Endothelial cell of umbilical vein (primary cell): ENCODE results near the gene C10orf67. TPM values are rescaled to one million over a fixed set of nuclear protein-coding genes. Genes with fewer than 3 reads are reported as not detected.

Experiments
- BruUV-seq: library from RNA; stranded (reverse); fragments of 400-500 nt; replicated peaks from 2 replicates; lab custom pipeline; 2021; lab: Mats Ljungman, UMichigan
- CTCF ChIA-PET: fragments of 300-600, 350-600 bp; sonication (Branson Sonifier 250); formaldehyde crosslinking; loops from one replicate; lab custom pipeline; 2021; ENCODE audit warnings: antibody characterized with exemption, inconsistent platforms; lab: Charles Lee
- POLR2A ChIA-PET: fragments of 300-600, 350-600 bp; sonication (Branson Sonifier 250); formaldehyde crosslinking; loops from one replicate; lab custom pipeline; 2021; ENCODE audit warnings: antibody characterized with exemption, inconsistent platforms; lab: Charles Lee
- DNase-seq: peaks from one replicate; pipeline ENCODE4 v3.0.0-alpha.2; 2011; ENCODE audit warnings: low read depth, low spot score
- FAIRE-seq: peaks from 2 replicates; lab custom pipeline; 2011; peaks lifted over from hg19 to GRCh38; lab: Jason Lieb, UNC
- H2AFZ ChIP-seq: 2 replicates; pipeline ENCODE4 v1.6.0; 2012; ENCODE audit warnings: low read depth, low read length, control low read depth, inconsistent platforms
- H3K27ac ChIP-seq: 2 replicates; pipeline ENCODE4 v1.5.1; 2011; ENCODE audit warnings: low read depth, mild to moderate bottlenecking, control low read depth, low read length, moderate library complexity; ENCODE audit not compliant: insufficient read depth
- H3K27me3 ChIP-seq, 2 experiments: 2 replicates each; pipeline versions ENCODE4 v1.6.0 to v1.6.1; 2011; ENCODE audit warnings: low read length in 2 of 2, mixed read lengths in 1 of 2; ENCODE audit not compliant: control insufficient read depth in 2 of 2, insufficient read depth in 2 of 2
- H3K36me3 ChIP-seq, 2 experiments: 2 replicates in 1 of 2; 3 replicates in 1 of 2; pipeline ENCODE4 v1.5.1; 2011; ENCODE audit warnings: low read length in 2 of 2, mild to moderate bottlenecking in 1 of 2, moderate library complexity in 1 of 2; ENCODE audit not compliant: control insufficient read depth in 2 of 2, insufficient read depth in 2 of 2; ENCODE audit errors: extremely low read depth in 1 of 2
- H3K4me1 ChIP-seq: 3 replicates; pipeline ENCODE4 v1.5.1; 2011; ENCODE audit warnings: mild to moderate bottlenecking, low read length; ENCODE audit not compliant: control insufficient read depth, insufficient read depth; ENCODE audit errors: extremely low read depth
- H3K4me2 ChIP-seq: 2 replicates; pipeline ENCODE4 v1.6.1; 2011; ENCODE audit warnings: low read length, control low read depth, mixed read lengths; ENCODE audit not compliant: insufficient read depth
- H3K4me3 ChIP-seq, 3 experiments: fragments of 200-600 bp in 1 of 3; sonication (generic), shearing (Covaris generic) in 1 of 3; replicated peaks in 1 of 3; 2 replicates each; pipeline ENCODE4 v1.5.1; 2011 to 2016; ENCODE audit warnings: control low read depth in 3 of 3, low read length in 3 of 3, mild to moderate bottlenecking in 2 of 3, inconsistent platforms in 1 of 3, low read depth in 1 of 3, moderate library complexity in 1 of 3; ENCODE audit not compliant: insufficient read depth in 1 of 3
- H3K79me2 ChIP-seq: 2 replicates; pipeline ENCODE4 v1.6.0; 2012; ENCODE audit warnings: low read length, inconsistent platforms; ENCODE audit not compliant: control insufficient read depth, insufficient read depth
- H3K9ac ChIP-seq: replicated peaks from 2 replicates; pipeline ENCODE3; 2011; ENCODE audit warnings: low read length, control low read depth; ENCODE audit not compliant: insufficient read depth; ENCODE audit errors: extremely low read depth
- H3K9me1 ChIP-seq: replicated peaks from 3 replicates; pipeline ENCODE4 v1.6.0; 2011; ENCODE audit warnings: mild to moderate bottlenecking, low read length; ENCODE audit not compliant: control insufficient read depth, insufficient read depth; ENCODE audit errors: extremely low read depth
- H3K9me3 ChIP-seq: replicated peaks from 2 replicates; pipeline ENCODE4 v1.5.1; 2012; ENCODE audit warnings: low read length, inconsistent platforms; ENCODE audit not compliant: control insufficient read depth, insufficient read depth
- H4K20me1 ChIP-seq: replicated peaks from 2 replicates; pipeline ENCODE3; 2011; ENCODE audit warnings: mild to moderate bottlenecking, low read length; ENCODE audit not compliant: control insufficient read depth, insufficient read depth; ENCODE audit errors: extremely low read depth
- CTCF ChIP-seq, 2 donors: IDR thresholded peaks; 1 replicate in 1 of 2; 2 replicates in 1 of 2; pipeline ENCODE4 v1.5.1; 2011; ENCODE audit warnings: low read length in 2 of 2, mild to moderate bottlenecking in 2 of 2, moderate library complexity in 2 of 2, control low read depth in 1 of 2, inconsistent platforms in 1 of 2, low read depth in 1 of 2; ENCODE audit not compliant: insufficient read depth in 1 of 2; ENCODE audit errors: extremely low read depth in 1 of 2
- EZH2 ChIP-seq: IDR thresholded peaks from 2 replicates; pipeline ENCODE4 v1.6.1; 2012; ENCODE audit warnings: borderline replicate concordance, low read depth, mild to moderate bottlenecking, moderate library complexity, low read length, inconsistent platforms; ENCODE audit not compliant: severe bottlenecking
- FOS ChIP-seq: IDR thresholded peaks from 2 replicates; pipeline ENCODE4 v1.6.1; 2011; ENCODE audit warnings: mild to moderate bottlenecking, low read length, moderate library complexity, borderline replicate concordance; ENCODE audit not compliant: insufficient read depth
- GATA2 ChIP-seq: IDR thresholded peaks from 2 replicates; pipeline ENCODE4 v1.7.0; 2011; ENCODE audit warnings: low read depth, mild to moderate bottlenecking, moderate library complexity, mixed read lengths, low read length; ENCODE audit not compliant: insufficient read length, insufficient read depth
- JUN ChIP-seq: IDR thresholded peaks from 2 replicates; pipeline ENCODE4 v1.6.1; 2011; ENCODE audit warnings: borderline replicate concordance, low read depth; ENCODE audit not compliant: insufficient read length, insufficient read depth
- MYC ChIP-seq: IDR thresholded peaks from one replicate; pipeline ENCODE4 v1.6.1; 2011; ENCODE audit warnings: mild to moderate bottlenecking, low read depth, low read length
- POLR2A ChIP-seq: IDR thresholded peaks from 2 replicates; pipeline ENCODE4 v1.6.1; 2012; ENCODE audit warnings: low read depth, mild to moderate bottlenecking, control low read depth, low read length
- POLR2AphosphoS5 ChIP-seq: IDR thresholded peaks from 2 replicates; pipeline ENCODE4 v1.6.1; 2012; ENCODE audit warnings: low read depth, mild to moderate bottlenecking, control low read depth, low read length, moderate library complexity; ENCODE audit not compliant: insufficient read depth
- dilution Hi-C: fragments of 300-500 bp; cut with MboI; formaldehyde crosslinking; loops from one replicate; pipeline ENCODE4 v1.15.0; 2019; ENCODE audit warnings: low sequenced_read_pairs; ENCODE audit not compliant: extremely low pct_ligation_motif_present
- intact Hi-C: fragments of 100-400 bp; cut with micrococcal nuclease; formaldehyde crosslinking; loops from one replicate; pipeline ENCODE4 v1.10.0; 2022
- polyA plus RNA-seq, 4 experiments: library from polyadenylated mRNA; depleted of rRNA in 3 of 4; stranded (reverse) in 3 of 4; unstranded in 1 of 4; fragments of >200 nt; gene quantifications; 2 replicates each; pipeline versions ENCODE4 v1.2.1 to v1.2.3, GENCODE V29; 2011 to 2012; ENCODE audit warnings: missing spikeins in 1 of 4
- total RNA-seq: library from RNA; stranded (reverse); gene quantifications from 2 replicates; pipeline ENCODE4 v1.2.3, GENCODE V29; 2021
- TF ChIP-seq, protein P1 (sequence below): IDR thresholded peaks from 2 replicates; pipeline ENCODE4 v1.6.1; 2011; ENCODE audit not compliant: insufficient read depth, insufficient read length

The C10orf67 gene
- total and polyA plus RNA-seq, 2 donors (not counting 3 experiments of a cell fraction or from before 2014, with no cell fraction given): not detected

- Histone ChIP-seq H3K4me3 (no peak overlapping the region), H4K20me1 (no peaks in the 10 kb centered on the region), H3K27ac (no peak overlapping the region), H3K9me1 (no peaks in the 10 kb centered on the region), H3K27me3 (no peaks in the 10 kb centered on the region), H3K36me3 (no peaks in the 10 kb centered on the region), H3K9ac (no peak overlapping the region), H3K4me1 (no peaks in the 10 kb centered on the region), H2AFZ (no peak overlapping the region), H3K4me2 (no peak overlapping the region), H3K9me3 (no peaks in the 10 kb centered on the region), H3K79me2 (no peaks in the 10 kb centered on the region)
- DNase-seq (no peak), FAIRE-seq (no peak)
- CTCF ChIA-PET: no interaction called here
- intact Hi-C loops (no loop called here), dilution Hi-C loops (no loop called here)
- no TSS peak for BruUV-seq
- TF ChIP-seq MYC (no peak), GATA2 (no peak), EZH2 (no peak), POLR2A (no peak), CTCF (IDR thresholded peaks at IDR 0.05; ENCODE audit: extremely low read depth in 1 of 2, insufficient read depth in 1 of 2, low read depth in 1 of 2, low read length in 2 of 2) (no peak), FOS (no peak), POLR2AphosphoS5 (no peak), JUN (no peak)
- TF ChIP-seq, protein P1, sequence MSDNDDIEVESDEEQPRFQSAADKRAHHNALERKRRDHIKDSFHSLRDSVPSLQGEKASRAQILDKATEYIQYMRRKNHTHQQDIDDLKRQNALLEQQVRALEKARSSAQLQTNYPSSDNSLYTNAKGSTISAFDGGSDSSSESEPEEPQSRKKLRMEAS: no peak
- POLR2A ChIA-PET: no interaction called here
Observed at GRCh38 chr10:23283680-23284079, 60.9 kb downstream of the C10orf67 start.
